ENCODE measurements around the gene ARHGAP28. TPM values are rescaled to one million over a fixed set of nuclear protein-coding genes. Genes with fewer than 3 reads are reported as not detected.
A peak's percentile ranks its signal among the peaks of the same experiment; 100 is the strongest.

ARHGAP28 gene
- polyA plus RNA-seq, 1 experiment = 38.2 TPM

DNA sequence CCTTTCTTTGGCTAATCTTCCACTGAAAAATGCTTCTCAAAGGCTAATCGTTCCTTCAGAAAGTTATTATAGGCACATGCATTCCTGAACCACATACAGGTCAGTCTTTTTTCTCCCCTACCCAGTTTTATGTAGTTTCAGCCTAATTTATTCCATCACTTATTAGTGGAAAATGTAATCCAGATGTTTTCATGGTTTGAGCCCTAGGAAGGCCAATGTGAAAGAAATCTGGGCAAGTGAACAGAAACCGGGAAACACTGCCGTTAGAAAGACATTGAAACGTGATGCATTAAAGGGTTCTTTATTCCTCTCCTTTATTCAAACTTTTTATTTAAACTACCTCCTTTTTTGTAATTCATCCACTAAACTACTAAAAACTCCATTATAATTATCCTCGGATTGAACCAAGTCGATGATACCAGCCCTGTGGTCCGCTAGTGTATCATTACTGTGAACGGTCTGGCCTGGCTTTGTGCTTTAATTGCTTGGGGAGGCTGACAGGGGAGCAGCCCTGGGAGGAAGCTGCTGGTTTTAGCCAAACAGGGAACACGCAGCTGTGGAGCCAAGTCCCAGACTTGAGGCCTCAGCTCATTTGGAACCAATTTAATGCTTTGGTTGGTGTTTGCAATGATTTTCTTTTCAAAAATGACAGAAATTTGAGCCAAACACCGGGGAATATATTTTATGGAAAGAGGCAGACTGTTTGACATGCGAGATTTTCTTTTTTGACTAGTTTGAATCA, 149.2 kb downstream of the ARHGAP28 start:
- Histone ChIP-seq H3K4me3 (ENCODE audit: low read depth, low read length) (no peak overlapping the region), H3K9me3 (ENCODE audit: control insufficient read depth, insufficient read depth, low read length) (no peaks in the 10 kb centered on the region; the same call in 1 of the 2 replicates), H3K27me3 (ENCODE audit: control insufficient read depth, insufficient read depth, low read length) (no peaks in the 10 kb centered on the region), H3K27ac (ENCODE audit: low read depth, low read length) (no peak overlapping the region)
- DNase-seq (ENCODE audit: low read depth, low spot score) = no peak
- ChIA-PET CTCF (no interaction called here), POLR2A (no interaction called here)
- TF ChIP-seq, protein P1, sequence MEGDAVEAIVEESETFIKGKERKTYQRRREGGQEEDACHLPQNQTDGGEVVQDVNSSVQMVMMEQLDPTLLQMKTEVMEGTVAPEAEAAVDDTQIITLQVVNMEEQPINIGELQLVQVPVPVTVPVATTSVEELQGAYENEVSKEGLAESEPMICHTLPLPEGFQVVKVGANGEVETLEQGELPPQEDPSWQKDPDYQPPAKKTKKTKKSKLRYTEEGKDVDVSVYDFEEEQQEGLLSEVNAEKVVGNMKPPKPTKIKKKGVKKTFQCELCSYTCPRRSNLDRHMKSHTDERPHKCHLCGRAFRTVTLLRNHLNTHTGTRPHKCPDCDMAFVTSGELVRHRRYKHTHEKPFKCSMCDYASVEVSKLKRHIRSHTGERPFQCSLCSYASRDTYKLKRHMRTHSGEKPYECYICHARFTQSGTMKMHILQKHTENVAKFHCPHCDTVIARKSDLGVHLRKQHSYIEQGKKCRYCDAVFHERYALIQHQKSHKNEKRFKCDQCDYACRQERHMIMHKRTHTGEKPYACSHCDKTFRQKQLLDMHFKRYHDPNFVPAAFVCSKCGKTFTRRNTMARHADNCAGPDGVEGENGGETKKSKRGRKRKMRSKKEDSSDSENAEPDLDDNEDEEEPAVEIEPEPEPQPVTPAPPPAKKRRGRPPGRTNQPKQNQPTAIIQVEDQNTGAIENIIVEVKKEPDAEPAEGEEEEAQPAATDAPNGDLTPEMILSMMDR (IDR thresholded peaks at IDR 0.05; ENCODE audit: low read depth, low read length) = no peak

DNA sequence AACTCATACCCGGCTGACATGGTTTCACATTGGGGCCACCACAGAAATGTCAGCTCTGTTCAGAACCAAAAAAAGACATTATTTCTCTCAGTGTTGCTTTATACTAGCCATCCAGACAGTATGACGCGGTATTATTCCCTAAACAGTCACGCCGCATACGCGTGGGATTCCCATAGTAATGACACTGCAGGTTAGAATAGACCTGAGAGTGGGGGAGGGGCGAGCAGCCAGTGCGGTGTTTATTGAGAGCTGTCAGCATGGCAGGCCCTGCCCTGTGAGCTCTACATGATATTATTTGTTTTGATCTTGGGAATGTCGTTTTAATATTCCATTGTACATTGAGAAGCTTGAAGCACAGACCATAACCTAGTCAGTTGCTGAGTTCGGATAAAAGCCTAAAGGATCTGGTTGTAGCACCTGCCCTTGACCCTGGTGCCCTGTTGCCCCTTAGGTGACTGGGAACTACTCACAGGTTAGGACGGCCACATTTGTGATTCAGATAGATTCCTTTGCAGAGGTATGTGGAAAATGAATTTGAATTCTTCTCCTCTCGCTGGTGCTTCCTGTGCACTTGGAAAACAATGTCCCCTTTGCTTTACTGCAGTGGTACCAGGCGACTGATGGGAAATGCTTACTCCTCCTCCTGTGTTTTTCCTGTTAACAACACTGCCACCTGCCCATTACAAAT, 150.1 kb downstream of the ARHGAP28 start:
- DNase-seq (ENCODE audit: low read depth, low spot score) = no peak
- Histone ChIP-seq H3K27ac (ENCODE audit: low read depth, low read length) (no peak overlapping the region), H3K4me3 (ENCODE audit: low read depth, low read length) (no peak overlapping the region), H3K9me3 (ENCODE audit: control insufficient read depth, insufficient read depth, low read length) (no peaks in the 10 kb centered on the region; the same call in 1 of the 2 replicates), H3K27me3 (ENCODE audit: control insufficient read depth, insufficient read depth, low read length) (no peaks in the 10 kb centered on the region)
- ChIA-PET CTCF (no interaction called here), POLR2A (interaction anchor here (1.1 kb wide), 1 partner anchor 148 kb away, joined by 3 read pairs; no protein-coding TSS in a partner anchor)
- TF ChIP-seq, protein P1 (IDR thresholded peaks at IDR 0.05; ENCODE audit: low read depth, low read length) = no peak

DNA sequence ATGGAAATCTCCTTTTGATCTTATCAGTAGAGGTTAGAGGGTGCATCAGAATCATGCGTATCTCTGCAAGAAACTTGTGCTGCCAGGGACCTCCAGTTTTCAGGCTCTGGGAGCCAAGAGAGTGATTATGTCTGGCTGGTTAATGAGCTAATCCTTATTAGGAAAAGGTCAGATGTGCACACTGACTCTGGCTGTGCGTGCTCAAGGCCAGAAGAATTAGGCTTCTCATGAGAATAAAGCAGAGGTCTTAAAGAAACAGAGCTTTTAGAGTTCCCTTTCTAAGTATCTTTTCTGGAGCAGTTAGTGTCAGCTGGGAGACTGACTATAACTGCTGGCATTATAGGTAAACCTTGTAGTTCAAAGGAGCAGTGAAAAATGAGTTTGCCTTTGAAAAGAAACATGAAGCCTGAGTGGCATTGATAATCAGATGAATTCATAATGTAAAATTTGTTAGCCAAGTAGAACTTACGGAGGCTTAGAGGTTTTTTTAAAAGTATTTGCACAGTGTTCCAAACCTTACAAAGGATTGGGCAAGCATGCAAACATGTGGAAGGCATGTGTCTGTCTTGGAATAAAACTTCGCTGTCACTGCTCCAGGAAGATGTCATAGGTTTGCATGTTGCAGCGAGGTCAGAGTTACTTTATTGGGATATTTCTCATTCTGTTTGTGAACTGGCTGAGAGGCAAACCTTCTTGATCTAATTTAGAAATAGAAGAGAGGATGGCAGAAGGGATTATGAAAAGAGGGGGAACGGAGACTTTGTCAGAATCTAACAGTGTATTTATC, 151.7 kb downstream of the ARHGAP28 start:
- no peaks in the 10 kb centered on the region for H3K27me3 ChIP-seq (ENCODE audit: control insufficient read depth, insufficient read depth, low read length)
- ChIA-PET CTCF (no interaction called here), POLR2A (interaction anchor here (0.9 kb wide), 1 partner anchor 24 kb away, joined by 4 read pairs; no protein-coding TSS in a partner anchor)
- peak; percentile 8 for DNase-seq (ENCODE audit: low read depth, low spot score)
- no peak overlapping the region for H3K27ac ChIP-seq (ENCODE audit: low read depth, low read length)
- no peaks in the 10 kb centered on the region; the same call in 1 of the 2 replicates for H3K9me3 ChIP-seq (ENCODE audit: control insufficient read depth, insufficient read depth, low read length)
- H3K4me3 ChIP-seq (ENCODE audit: low read depth, low read length) = no peak overlapping the region
- TF ChIP-seq, protein P1 (IDR thresholded peaks at IDR 0.05; ENCODE audit: low read depth, low read length) = no peak

DNA sequence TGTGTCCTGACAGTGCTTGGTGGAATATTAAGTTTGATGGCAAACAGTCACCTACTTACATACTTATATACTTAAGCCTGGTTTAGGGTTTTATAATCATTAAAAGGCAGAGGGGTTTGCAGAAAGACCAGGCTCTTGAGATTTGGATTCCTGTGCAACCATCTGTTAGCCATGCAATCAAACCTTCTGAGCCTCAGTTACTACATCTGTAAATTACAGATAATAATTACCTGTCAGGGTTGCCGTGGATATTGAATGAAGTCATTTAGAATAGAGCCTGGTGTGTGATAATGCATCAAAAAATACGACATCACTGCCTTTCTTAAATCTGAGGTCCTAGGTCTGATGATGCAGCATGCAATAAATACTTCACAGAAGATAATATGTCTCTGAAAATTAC, 152.9 kb downstream of the ARHGAP28 start:
- Histone ChIP-seq H3K27me3 (ENCODE audit: control insufficient read depth, insufficient read depth, low read length) (no peaks in the 10 kb centered on the region), H3K4me3 (ENCODE audit: low read depth, low read length) (no peak overlapping the region), H3K9me3 (ENCODE audit: control insufficient read depth, insufficient read depth, low read length) (no peaks in the 10 kb centered on the region), H3K27ac (ENCODE audit: low read depth, low read length) (no peak overlapping the region)
- TF ChIP-seq, protein P1 (IDR thresholded peaks at IDR 0.05; ENCODE audit: low read depth, low read length) = no peak
- no peak for DNase-seq (ENCODE audit: low read depth, low spot score)
- ChIA-PET POLR2A (no interaction called here), CTCF (no interaction called here)

Data from AG04450 (cell line).